ENCODE results near the gene ANKRD40CL. TPM values are rescaled to one million over a fixed set of nuclear protein-coding genes. Genes with fewer than 3 reads are reported as not detected.
A peak's percentile ranks its signal among the peaks of the same experiment; 100 is the strongest.

Gene ANKRD40CL
- total RNA-seq, 1 experiment from 2014 or later: not detected

GRCh38 chr17:50754521-50754920 is 12.8 kb downstream of the ANKRD40CL start:
- no peaks in the 10 kb centered on the region for H3K4me1 Mint-ChIP-seq
- ChIA-PET POLR2A (no interaction called here), CTCF (interaction anchor here (0.7 to 0.8 kb wide), 2 partner anchors 28 to 95 kb away, joined by 3 read pairs; no protein-coding TSS in a partner anchor)
- H3K4me3 Mint-ChIP-seq: no peak overlapping the region
- no peak for TF ChIP-seq JUN (CRISPR knock-in tag; IDR thresholded peaks at IDR 0.05)
- no peak for TF ChIP-seq ZNF423 (CRISPR knock-in tag; IDR thresholded peaks at IDR 0.05)
- no peak for TF ChIP-seq ZNF671 (CRISPR knock-in tag; IDR thresholded peaks at IDR 0.05)
- no peak for TF ChIP-seq ZBTB43 (CRISPR knock-in tag; IDR thresholded peaks at IDR 0.05)
- TF ChIP-seq CTCF (IDR thresholded peaks at IDR 0.05): no peak
- no peak for TF ChIP-seq NR3C1 (CRISPR knock-in tag; conservative IDR thresholded peaks at IDR 0.05; ENCODE audit: low read depth)
- TF ChIP-seq ZMAT4 (CRISPR knock-in tag; IDR thresholded peaks at IDR 0.05): no peak
- TF ChIP-seq ZNF425 (CRISPR knock-in tag; conservative IDR thresholded peaks at IDR 0.05): no peak
- TF ChIP-seq ZNF512 (CRISPR knock-in tag; IDR thresholded peaks at IDR 0.05; ENCODE audit: borderline replicate concordance): no peak
- no peak for TF ChIP-seq CREM (CRISPR knock-in tag; IDR thresholded peaks at IDR 0.05)
- no peak for TF ChIP-seq ELF4 (CRISPR knock-in tag; IDR thresholded peaks at IDR 0.05; ENCODE audit: low read depth)
- TF ChIP-seq ZNF121 (CRISPR knock-in tag; IDR thresholded peaks at IDR 0.05): no peak
- no peak for TF ChIP-seq USF1 (CRISPR knock-in tag; IDR thresholded peaks at IDR 0.05)
- TF ChIP-seq ATF2 (CRISPR knock-in tag; IDR thresholded peaks at IDR 0.05; ENCODE audit: borderline replicate concordance, low read depth): no peak
- no peak for TF ChIP-seq IRF1 (CRISPR knock-in tag; IDR thresholded peaks at IDR 0.05)
- no peak for TF ChIP-seq ZNF532 (CRISPR knock-in tag; IDR thresholded peaks at IDR 0.05; ENCODE audit: borderline replicate concordance)
- TF ChIP-seq ETV6 (CRISPR knock-in tag; IDR thresholded peaks at IDR 0.05): no peak
- no peak for TF ChIP-seq MXD4 (CRISPR knock-in tag; IDR thresholded peaks at IDR 0.05; ENCODE audit: borderline replicate concordance)
- TF ChIP-seq STAT6 (CRISPR knock-in tag; conservative IDR thresholded peaks at IDR 0.05; ENCODE audit: low read depth): no peak
- no peak for TF ChIP-seq IRF2 (CRISPR knock-in tag; IDR thresholded peaks at IDR 0.05; ENCODE audit: borderline replicate concordance, low read depth)
- DNase-seq (ENCODE audit: low spot score) (no peak), ATAC-seq (no peak)
- H3K36me3 Mint-ChIP-seq: peaks cover 37% of the 10 kb centered on the region
- H3K27ac Mint-ChIP-seq: 0 out of 2 replicates have a peak overlapping the region, but pooled peaks have one; percentile 8
- H3K9me3 Mint-ChIP-seq: no peaks in the 10 kb centered on the region
- H3K27me3 Mint-ChIP-seq (ENCODE audit: low read depth): no peaks in the 10 kb centered on the region
